HG03571 (cell line): ENCODE measurements around the gene SOWAHA.
"Not testable (repeated sequence)": the region's sequence is repeated elsewhere in the genome, so short reads cannot be mapped to it uniquely, and the experiment has no call there.

Source experiments
- ATAC-seq: cut with Tn5 transposase; IDR thresholded peaks from one replicate; pipeline ENCODE4 v1.9.1; 2021; ENCODE audit not compliant: unreplicated experiment

SOWAHA gene

DNA sequence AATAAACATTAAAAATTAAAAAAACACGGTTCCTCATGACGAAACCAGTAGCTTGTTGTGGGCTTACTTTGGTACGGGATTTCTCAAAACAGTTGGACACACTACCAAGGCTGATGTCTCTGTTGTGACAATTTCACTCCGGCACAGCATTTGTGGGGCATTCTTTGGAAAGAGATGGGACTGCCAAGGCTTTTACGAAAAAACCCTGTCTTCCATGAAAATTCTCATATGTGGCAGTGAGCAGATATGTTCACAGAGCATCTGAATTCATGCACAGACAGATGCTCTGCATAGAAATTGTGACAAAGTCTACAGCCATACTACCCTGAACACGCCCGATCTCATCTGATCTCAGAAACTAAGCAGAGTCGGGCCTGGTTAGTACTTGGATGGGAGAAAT, 35.2 kb downstream of the SOWAHA start:
- no peak for ATAC-seq

GRCh38 chr5:132849347-132849746, 36.2 kb downstream of the SOWAHA start:
- ATAC-seq = no peak

DNA sequence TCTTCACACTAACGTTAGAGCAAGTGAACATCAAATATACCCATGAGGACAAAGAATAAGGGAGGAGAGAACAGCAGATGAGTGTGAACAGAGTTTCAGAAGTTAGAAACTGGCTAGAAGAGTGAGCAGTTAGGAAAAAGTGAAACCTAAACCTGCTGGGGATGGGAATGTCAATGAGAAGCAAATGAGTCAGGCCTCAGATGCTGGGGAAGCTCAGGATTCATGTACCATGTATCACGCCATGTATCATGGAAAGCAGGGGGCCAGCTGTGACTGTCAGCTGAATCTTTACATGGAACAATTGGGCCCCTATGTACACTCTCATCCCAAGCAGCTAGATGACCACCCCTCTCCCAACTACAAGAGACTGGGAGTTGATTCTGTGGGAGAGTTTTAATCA, 37.0 kb downstream of the SOWAHA start:
- no peak for ATAC-seq

DNA sequence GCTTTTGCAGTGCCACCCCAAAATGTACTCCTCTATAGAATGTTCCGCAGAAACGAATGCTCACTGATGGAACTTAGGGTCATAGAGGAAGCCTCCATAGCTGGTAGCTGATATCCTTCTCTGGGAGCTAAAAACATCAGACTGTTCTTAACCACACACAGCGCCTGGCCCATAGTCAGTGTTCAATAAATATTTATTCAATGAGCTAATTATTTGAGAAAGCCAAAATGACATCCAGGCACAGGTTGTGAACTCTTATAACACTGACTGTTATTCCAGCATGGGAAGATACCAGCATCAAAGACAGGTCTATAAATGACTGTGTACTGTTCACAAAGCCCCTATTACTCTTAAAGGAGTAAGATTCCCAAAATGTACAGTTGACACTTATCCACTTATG, 40.2 kb downstream of the SOWAHA start:
- ATAC-seq = no peak

DNA sequence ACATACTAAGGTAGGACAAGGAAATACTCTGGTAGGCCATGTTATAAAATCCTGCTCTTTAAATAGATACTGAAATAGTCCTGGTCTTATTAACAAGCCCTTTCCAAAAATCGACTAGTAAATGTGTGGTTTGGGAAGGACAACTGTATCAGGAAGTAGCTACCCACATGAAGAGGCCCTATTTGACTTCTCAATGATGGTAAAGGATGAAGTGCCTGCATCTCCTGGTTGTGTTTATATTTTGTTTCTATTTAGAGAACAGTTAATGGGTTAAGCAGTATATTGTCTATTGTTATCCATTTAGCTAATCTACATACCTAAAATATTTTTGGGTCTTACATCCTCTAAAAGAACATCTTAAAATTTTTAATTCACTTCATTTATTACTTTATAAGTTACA, 40.7 kb downstream of the SOWAHA start:
- no peak for ATAC-seq

GRCh38 chr5:132854301-132854700, 41.2 kb downstream of the SOWAHA start:
- ATAC-seq = no peak

GRCh38 chr5:132854992-132855391, 41.9 kb downstream of the SOWAHA start:
- not testable (repeated sequence) for ATAC-seq

- no peak for ATAC-seq
Observed at GRCh38 chr5:132856011-132856410, 42.9 kb downstream of the SOWAHA start.

DNA sequence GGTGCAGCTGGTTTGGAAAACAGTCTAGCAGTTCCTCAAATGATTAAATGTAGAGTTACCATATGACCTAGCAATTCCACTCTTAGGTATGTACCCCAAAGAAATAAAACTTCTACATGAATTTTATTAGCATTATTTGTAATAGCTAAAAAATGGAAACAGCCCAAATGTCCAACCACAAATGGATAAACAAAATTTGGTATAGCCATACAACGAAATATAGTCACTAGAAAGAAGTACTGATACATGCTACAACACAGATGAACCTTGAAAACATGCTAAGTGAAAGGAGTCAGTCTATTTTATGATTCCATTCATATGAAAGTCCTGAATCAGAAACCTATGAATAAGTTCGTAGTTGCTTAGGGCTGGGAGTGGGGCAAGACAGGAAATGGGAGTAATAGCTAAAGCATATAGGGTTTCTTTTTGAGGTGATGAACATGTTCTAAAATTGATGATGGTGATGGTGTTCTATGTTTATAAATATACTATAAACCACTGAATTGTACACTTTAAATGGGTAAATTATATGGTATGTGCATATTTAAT, 46.9 kb downstream of the SOWAHA start:
- ATAC-seq = no peak

DNA sequence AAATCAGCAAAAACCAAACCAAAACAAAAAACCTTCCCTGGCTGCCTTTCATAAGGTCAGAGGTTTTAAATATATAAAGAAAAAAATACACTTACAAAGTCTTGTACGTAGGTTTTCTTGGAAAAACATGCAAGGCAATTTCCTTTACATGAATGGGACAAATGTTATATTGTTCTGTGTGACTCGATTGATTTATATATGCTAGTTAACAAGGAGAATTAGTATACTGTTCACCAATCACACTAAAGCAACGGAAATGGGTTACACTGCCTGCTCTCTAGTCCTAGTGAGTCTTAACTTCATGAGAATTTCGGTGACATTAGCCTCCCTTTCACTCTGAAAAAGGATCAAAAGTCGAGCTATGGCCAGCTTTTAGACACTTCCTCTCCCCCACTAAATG, 47.6 kb downstream of the SOWAHA start:
- ATAC-seq = no peak

- ATAC-seq = peak; percentile 15
Observed at GRCh38 chr5:132865668-132866341, 52.7 kb downstream of the SOWAHA start.
